GM19463 (cell line): ENCODE data around the gene TBC1D8.

ENCODE experiments used
- ATAC-seq: cut with Tn5 transposase; IDR thresholded peaks from one replicate; pipeline ENCODE4 v1.9.1; 2021; ENCODE audit warnings: mild to moderate bottlenecking, moderate library complexity; ENCODE audit not compliant: unreplicated experiment

TBC1D8 gene

GRCh38 chr2:101113441-101114267 lies 37.5 kb downstream of the TBC1D8 start:
- ATAC-seq, result no peak

DNA sequence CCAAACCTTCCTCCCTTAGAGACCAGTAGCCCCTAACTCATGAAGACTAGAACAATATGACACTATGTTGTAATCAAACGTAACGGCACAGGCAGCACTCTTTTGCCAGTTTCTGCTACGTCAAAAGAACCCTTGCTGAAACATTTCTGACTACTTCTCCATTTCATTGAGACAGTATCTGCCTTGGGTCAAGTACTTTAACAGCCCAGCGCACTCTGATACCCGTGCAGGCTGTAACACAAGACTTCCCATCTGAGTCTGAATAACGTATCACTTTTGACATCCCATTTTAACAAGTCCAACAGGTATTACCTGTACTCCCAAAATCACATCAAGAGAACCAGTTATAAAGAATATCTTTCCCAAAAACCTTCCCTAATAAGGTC lies 38.4 kb downstream of the TBC1D8 start:
- ATAC-seq, result no peak

- no peak for ATAC-seq
Observed at GRCh38 chr2:101111917-101112771, 39.0 kb downstream of the TBC1D8 start.

- ATAC-seq, result no peak
Observed at GRCh38 chr2:101111262-101111838, 39.8 kb downstream of the TBC1D8 start.

DNA sequence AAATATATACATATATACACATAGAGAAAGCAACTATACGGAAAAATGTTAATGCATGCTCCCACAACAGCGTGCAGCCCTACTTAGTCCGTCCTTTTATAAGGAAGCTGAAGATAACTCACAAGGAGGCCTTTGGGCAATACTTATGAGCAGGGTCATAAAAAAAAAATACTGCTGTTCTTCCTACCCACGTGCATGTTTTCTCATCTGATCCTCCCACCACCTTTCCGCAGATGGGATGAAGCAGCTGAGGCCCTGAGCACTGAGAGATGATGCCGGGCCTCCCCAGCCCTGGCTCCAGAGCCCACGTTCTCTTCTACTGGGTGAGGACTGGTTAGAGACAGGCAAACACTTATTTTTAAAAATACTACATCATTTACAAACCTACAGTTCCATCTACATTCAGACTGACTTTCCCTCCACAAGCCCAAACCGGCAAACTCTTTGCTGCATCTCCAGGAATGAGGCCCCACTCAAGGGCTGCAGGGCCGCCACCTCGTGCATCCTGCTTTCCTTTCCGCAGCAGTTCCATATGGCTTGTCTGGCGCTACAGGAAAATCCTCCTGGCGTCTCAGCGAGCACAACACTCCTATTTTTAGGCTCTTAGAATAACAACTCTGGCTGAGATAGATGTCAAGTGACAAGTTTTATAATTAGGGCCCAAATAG lies 41.6 kb downstream of the TBC1D8 start:
- ATAC-seq, result no peak

DNA sequence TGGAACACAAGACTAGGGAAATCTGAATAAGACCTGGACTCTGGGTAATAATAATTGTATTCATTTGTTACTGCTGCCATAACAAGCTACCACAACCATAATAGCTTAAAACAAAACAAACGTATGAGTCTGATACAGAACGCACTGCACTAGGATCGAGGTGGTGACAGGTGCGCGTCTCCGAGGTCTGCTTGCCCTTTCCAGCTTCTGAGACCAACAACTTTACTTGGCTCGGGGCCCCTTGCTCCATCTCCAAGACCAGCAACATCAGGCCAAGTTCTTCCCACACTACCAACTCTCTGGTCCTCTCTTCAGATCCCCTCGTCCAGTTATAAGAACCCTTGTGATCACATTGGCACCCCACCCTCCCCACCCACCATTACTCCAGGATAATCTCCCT lies 42.8 kb downstream of the TBC1D8 start:
- no peak for ATAC-seq

- no peak for ATAC-seq
Observed at GRCh38 chr2:101107241-101107640, 43.9 kb downstream of the TBC1D8 start.

- no peak for ATAC-seq
Observed at GRCh38 chr2:101106453-101107181, 44.6 kb downstream of the TBC1D8 start.

DNA sequence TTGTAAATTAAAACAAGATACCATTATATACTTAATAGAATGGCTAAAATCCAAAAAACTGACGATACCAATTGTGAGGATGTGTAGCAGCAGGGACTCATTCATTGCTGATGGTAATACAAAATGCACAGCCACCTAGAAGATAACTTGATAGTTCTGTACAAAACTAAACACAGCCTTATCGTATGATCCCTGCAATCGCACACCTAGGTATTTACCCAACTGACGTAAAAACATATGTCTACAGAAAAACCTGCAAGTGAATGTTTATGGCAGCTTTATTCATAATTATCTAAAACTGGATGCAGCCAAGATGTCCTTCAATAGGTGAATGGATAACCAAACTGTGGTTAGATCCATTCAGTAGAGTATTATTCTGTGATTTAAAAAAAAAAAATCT lies 45.5 kb downstream of the TBC1D8 start:
- no peak for ATAC-seq

DNA sequence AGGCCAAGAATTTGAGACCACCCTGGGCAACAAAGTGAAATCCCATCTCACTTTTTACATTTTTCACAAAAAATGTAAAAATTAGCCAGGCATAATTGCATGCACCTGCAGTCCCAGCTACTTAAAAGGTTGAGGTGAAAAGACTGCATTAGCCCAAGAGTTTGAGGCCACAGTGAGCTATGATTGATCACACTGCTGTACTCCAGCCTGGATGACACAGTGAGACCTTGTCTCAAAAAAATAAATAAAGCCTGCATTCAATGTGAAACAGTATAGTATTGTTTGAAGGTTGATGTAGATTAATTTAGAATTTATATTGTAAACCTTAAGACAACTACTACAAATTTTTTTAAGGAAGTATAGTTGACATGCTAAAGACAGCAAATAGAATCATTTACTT lies 53.5 kb downstream of the TBC1D8 start:
- no peak for ATAC-seq

DNA sequence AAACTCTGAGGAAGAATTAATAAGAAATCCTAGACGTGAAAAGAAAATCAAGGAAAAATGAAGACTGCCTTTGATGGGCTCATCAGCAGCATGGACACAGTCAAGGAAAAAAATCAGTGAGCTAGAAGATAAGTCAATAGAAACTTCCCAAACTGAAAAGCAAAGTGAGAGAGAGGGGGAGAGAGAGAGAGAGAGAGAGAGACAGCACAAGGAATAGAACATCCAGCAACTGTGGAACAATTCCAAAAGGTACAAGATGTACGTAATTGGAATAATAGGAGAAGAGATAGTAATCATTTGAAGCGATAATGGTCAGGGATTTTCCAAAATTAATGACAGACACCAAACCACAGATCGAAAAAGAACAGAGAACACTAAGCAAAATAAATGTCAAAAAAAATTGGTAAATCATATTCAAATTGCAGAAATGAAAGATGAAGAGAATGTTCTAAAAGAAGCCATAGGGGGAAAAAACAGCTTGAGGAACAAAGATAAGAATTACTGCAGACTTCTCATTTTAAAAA lies 54.5 kb downstream of the TBC1D8 start:
- no peak for ATAC-seq

DNA sequence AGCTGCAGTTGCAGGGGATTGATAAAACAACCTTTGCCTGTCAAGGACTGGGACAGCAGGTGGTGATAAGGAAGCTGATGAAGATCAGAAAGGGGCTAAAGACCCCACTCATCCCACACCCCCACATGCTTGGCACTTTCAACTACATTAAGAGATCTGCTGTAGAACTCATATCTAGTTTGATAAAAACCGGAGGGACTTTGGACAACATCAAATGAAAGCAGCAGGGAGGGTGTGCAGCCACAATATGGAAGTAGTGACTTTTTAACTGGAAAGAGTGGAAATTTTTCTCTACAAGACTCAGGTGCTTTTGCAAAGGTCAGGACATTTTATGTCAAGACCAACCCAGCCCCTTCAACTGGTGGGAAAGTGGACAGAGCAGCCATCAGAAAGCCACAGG lies 56.8 kb downstream of the TBC1D8 start:
- ATAC-seq, result no peak

DNA sequence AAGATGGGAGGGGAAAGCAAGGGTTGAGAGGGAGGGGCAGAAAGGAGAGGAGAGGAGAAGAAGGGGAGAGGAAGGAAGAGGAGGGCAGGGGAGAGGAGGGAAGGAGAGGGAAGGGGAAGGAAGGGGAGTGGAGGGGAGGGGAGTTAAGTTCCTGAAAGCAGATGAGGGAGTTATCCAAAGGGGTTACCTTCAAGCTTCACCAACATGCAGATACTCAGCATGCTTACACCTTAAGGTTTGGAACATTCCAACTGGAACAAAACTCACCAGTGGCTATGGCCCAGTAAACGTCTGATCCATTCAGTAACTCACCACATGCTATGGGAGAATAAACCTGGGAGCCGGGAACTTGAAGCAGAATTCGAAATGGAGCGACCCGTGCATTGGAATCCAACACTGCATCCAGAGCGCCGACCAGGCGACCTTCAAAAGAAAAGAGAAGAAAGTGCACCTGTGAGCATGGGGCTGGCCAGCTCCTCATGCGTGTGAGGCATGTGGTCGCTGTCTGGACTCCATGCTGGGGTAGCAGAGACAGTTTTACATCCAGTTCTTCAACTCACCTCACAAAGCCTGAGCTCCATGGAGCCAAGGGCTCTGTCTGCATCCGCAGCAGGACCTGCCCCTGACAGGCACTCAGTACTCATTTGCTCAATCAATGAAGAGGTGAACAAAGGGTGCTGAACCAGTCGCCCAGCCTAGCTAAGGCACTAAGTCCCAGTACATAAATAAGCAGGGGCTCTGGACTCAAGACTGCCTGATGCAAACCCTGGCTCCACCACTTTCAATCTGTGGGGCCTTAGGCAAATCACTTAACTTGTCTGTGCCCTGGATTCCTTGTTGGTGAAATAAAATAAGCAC lies 61.0 kb downstream of the TBC1D8 start:
- ATAC-seq, result no peak

GRCh38 chr2:101089419-101089818 lies 61.8 kb downstream of the TBC1D8 start:
- ATAC-seq, result peak; percentile 99

- ATAC-seq, result no peak
Observed at GRCh38 chr2:101087638-101088037, 63.5 kb downstream of the TBC1D8 start.

GRCh38 chr2:101083613-101084012 lies 67.6 kb downstream of the TBC1D8 start:
- ATAC-seq, result no peak

- ATAC-seq, result no peak
Observed at GRCh38 chr2:101082998-101083397, 68.2 kb downstream of the TBC1D8 start.

GRCh38 chr2:101081375-101081907 lies 69.7 kb downstream of the TBC1D8 start:
- no peak for ATAC-seq
